Spleen (tissue), 11 donors: Measurements from ENCODE around the gene MYO18A. TPM values are rescaled to one million over a fixed set of nuclear protein-coding genes. Genes with fewer than 3 reads are reported as not detected.

Source experiments
- DNase-seq: peaks from one replicate; pipeline ENCODE4 v3.0.0-alpha.2; 2020
- H3K27ac ChIP-seq, 8 donors: fragments of 200-600 bp; sonication (generic) in 7 of 8; 1 replicate in 4 of 8; 2 replicates in 4 of 8; pipeline versions ENCODE4 v1.5.0 to v1.8.0; 2016 to 2021; ENCODE audit warnings: inconsistent platforms in 4 of 8, mild to moderate bottlenecking in 4 of 8, moderate library complexity in 1 of 8
- H3K27me3 ChIP-seq, 7 donors: fragments of 200-600 bp; sonication (generic) in 6 of 7; replicated peaks in 1 of 7; 1 replicate in 4 of 7; 2 replicates in 3 of 7; pipeline versions ENCODE4 v1.5.0 to v1.8.0; 2016 to 2021; ENCODE audit warnings: inconsistent platforms in 3 of 7, mild to moderate bottlenecking in 1 of 7
- H3K36me3 ChIP-seq, 6 donors: fragments of 200-600 bp; sonication (generic) in 5 of 6; 1 replicate in 4 of 6; 2 replicates in 2 of 6; pipeline versions ENCODE4 v1.5.0 to v1.8.0; 2016 to 2021; ENCODE audit warnings: inconsistent platforms in 2 of 6
- H3K4me1 ChIP-seq, 6 donors: fragments of 200-600 bp; sonication (generic) in 5 of 6; 1 replicate in 3 of 6; 2 replicates in 3 of 6; pipeline versions ENCODE4 v1.5.0 to v1.8.0; 2016 to 2021; ENCODE audit warnings: inconsistent platforms in 3 of 6
- H3K4me3 ChIP-seq, 8 donors: fragments of 200-600 bp; sonication (generic) in 7 of 8; 1 replicate in 4 of 8; 2 replicates in 4 of 8; pipeline versions ENCODE4 v1.5.0 to v1.8.0; 2016 to 2021; ENCODE audit warnings: inconsistent platforms in 4 of 8, mild to moderate bottlenecking in 4 of 8, moderate library complexity in 2 of 8
- H3K9me3 ChIP-seq, 8 donors: fragments of 200-600 bp; sonication (generic) in 7 of 8; 1 replicate in 4 of 8; 2 replicates in 4 of 8; pipeline versions ENCODE4 v1.5.0 to v1.8.0; 2016 to 2021; ENCODE audit warnings: inconsistent platforms in 4 of 8
- CTCF ChIP-seq, 11 experiments: fragments of 200-600 bp in 7 of 11; fragments of 450-650 bp in 4 of 11; sonication (generic) in 4 of 11; IDR thresholded peaks in 8 of 11; conservative IDR thresholded peaks in 3 of 11; 1 replicate in 7 of 11; 2 replicates in 4 of 11; pipeline versions ENCODE4 v1.4.0 to v1.8.0; 2016 to 2021; ENCODE audit warnings: antibody characterized with exemption in 11 of 11, inconsistent platforms in 4 of 11, mild to moderate bottlenecking in 1 of 11
- POLR2A ChIP-seq, 3 donors: fragments of 450-650 bp; IDR thresholded peaks; one replicate each; pipeline ENCODE4 v1.5.1; 2017; ENCODE audit warnings: antibody characterized with exemption in 3 of 3, mild to moderate bottlenecking in 1 of 3
- POLR2AphosphoS5 ChIP-seq, 3 donors: sonication (generic); formaldehyde crosslinking; IDR thresholded peaks; one replicate each; pipeline ENCODE4 v1.5.1; 2017; ENCODE audit warnings: antibody characterized with exemption in 3 of 3
- WGBS, 5 donors: extraction: QIAGEN DNeasy Blood & Tissue Kit in 3 of 5; methylation state at CpG; one replicate each; pipeline versions ENCODE4 v1.1.5 to v1.1.7; 2013 to 2018; 5-methylcytosine and 5-hydroxymethylcytosine counted together
- intact Hi-C: fragments of 100-400 bp; cut with DNase I; formaldehyde crosslinking; loops from one replicate; pipeline ENCODE4 v1.15.0; 2023; ENCODE audit warnings: low total_unique reads
- polyA plus RNA-seq, 3 donors: library from polyadenylated mRNA; stranded (reverse); fragments of 200-250 nt; gene quantifications; one replicate each; pipeline ENCODE4 v1.2.1, GENCODE V29; 2013
- total RNA-seq, 7 donors: library from RNA; depleted of rRNA in 3 of 7; stranded (reverse); fragments of >200 nt in 3 of 7; fragmentation: NEBNext Ultra II Directional in 4 of 7; extraction: Animal tissue kit (Norgen Biotek cat#: 25700) in 4 of 7; gene quantifications; one replicate each; pipeline versions ENCODE4 v1.1.0 to v1.2.1, GENCODE V29; 2016 to 2021
- donor health status: healthy with polysubstance abuse.
- donor health status: DM: no; HTN: no; CAD: no; lungs with moderate emphysema.
- donor health status: DM: no; HTN: no; CAD: no.
- donor health status: Bipolar disorder and iron deficiency.
- donor health status: healthy.
- donor health status: DM: no; HTN: no; CAD: no.
- donor health status: DM: yes; HTN: yes; CAD: no.

The MYO18A gene
- total and polyA plus RNA-seq, 10 donors: 24.2 to 114 (median 68.0) TPM

- H3K4me3 ChIP-seq: no peak overlapping the region
- H3K36me3 ChIP-seq: peaks cover 0 to 100% (median 94%) of the 10 kb centered on the region in 6 donors
- intact Hi-C loops: no loop called here
- TF ChIP-seq CTCF (IDR thresholded peaks at IDR 0.05 in 8 of 11, conservative IDR thresholded peaks at IDR 0.05 in 3 of 11) (no peak), POLR2AphosphoS5 (IDR thresholded peaks at IDR 0.05) (no peak), POLR2A (IDR thresholded peaks at IDR 0.05) (no peak)
- no peak for DNase-seq
- H3K4me1 ChIP-seq: no peaks in the 10 kb centered on the region
- no peaks in the 10 kb centered on the region for H3K27me3 ChIP-seq
- H3K27ac ChIP-seq: no peak overlapping the region
- WGBS, 5 donors: 80 to 95% (median 90%) methylated on average over 3 of the region's 3 CpGs
- H3K9me3 ChIP-seq: no peaks in the 10 kb centered on the region
Observed at GRCh38 chr17:29102046-29102445, 78.2 kb downstream of the MYO18A start.

GRCh38 chr17:29100296-29100695, 79.9 kb downstream of the MYO18A start:
- 69 to 88% (median 77%) methylated on average over 8 of the region's 8 CpGs for WGBS, 5 donors
- intact Hi-C loops: no loop called here
- H3K27me3 ChIP-seq: no peaks in the 10 kb centered on the region
- H3K4me1 ChIP-seq: no peaks in the 10 kb centered on the region
- peaks cover 0 to 100% (median 94%) of the 10 kb centered on the region in 6 donors for H3K36me3 ChIP-seq
- TF ChIP-seq POLR2AphosphoS5 (IDR thresholded peaks at IDR 0.05) (no peak), CTCF (IDR thresholded peaks at IDR 0.05 in 8 of 11, conservative IDR thresholded peaks at IDR 0.05 in 3 of 11) (no peak), POLR2A (IDR thresholded peaks at IDR 0.05) (no peak)
- no peak for DNase-seq
- no peak overlapping the region for H3K4me3 ChIP-seq
- H3K9me3 ChIP-seq: no peaks in the 10 kb centered on the region
- no peak overlapping the region for H3K27ac ChIP-seq

GRCh38 chr17:29099527-29099926, 80.7 kb downstream of the MYO18A start:
- no peaks in the 10 kb centered on the region for H3K9me3 ChIP-seq
- H3K27ac ChIP-seq: no peak overlapping the region
- H3K27me3 ChIP-seq: no peaks in the 10 kb centered on the region
- intact Hi-C loops: no loop called here
- H3K4me1 ChIP-seq: no peaks in the 10 kb centered on the region
- no peak for TF ChIP-seq POLR2AphosphoS5 (IDR thresholded peaks at IDR 0.05)
- TF ChIP-seq POLR2A (IDR thresholded peaks at IDR 0.05): no peak
- no peak for TF ChIP-seq CTCF (IDR thresholded peaks at IDR 0.05 in 8 of 11, conservative IDR thresholded peaks at IDR 0.05 in 3 of 11)
- peaks cover 0 to 100% (median 98%) of the 10 kb centered on the region in 6 donors for H3K36me3 ChIP-seq
- no peak overlapping the region for H3K4me3 ChIP-seq
- WGBS, 5 donors: 85 to 95% (median 94%) methylated on average over 5 of the region's 5 CpGs
- DNase-seq: no peak

- peaks cover 0 to 100% (median 99%) of the 10 kb centered on the region in 6 donors for H3K36me3 ChIP-seq
- TF ChIP-seq POLR2AphosphoS5 (IDR thresholded peaks at IDR 0.05) (no peak), POLR2A (IDR thresholded peaks at IDR 0.05) (no peak), CTCF (IDR thresholded peaks at IDR 0.05 in 8 of 11, conservative IDR thresholded peaks at IDR 0.05 in 3 of 11) (no peak)
- H3K27ac ChIP-seq: no peak overlapping the region
- no peak for DNase-seq
- no peaks in the 10 kb centered on the region for H3K27me3 ChIP-seq
- H3K4me1 ChIP-seq: no peaks in the 10 kb centered on the region
- no peak overlapping the region for H3K4me3 ChIP-seq
- 79 to 87% (median 82%) methylated on average over 6 of the region's 6 CpGs for WGBS, 5 donors
- intact Hi-C loops: no loop called here
- H3K9me3 ChIP-seq: no peaks in the 10 kb centered on the region
Observed at GRCh38 chr17:29096094-29096493, 84.1 kb downstream of the MYO18A start.
